Endometrial microvascular endothelial cells (primary cell): Measurements from ENCODE around the gene SDR9C7. TPM values are rescaled to one million over a fixed set of nuclear protein-coding genes. Genes with fewer than 3 reads are reported as not detected.
"Not testable (repeated sequence)": the region's sequence is repeated elsewhere in the genome, so short reads cannot be mapped to it uniquely, and the experiment has no call there.

Source experiments
- in situ Hi-C: cut with HindIII; loops from 2 replicates; pipeline ENCODE4 v1.10.0; 2017; ENCODE audit warnings: low sequenced_read_pairs, low pct_unique_long_range_greater_than_20kb; ENCODE audit errors: inconsistent ontology term
- total RNA-seq: library from RNA; depleted of rRNA; stranded (reverse); fragments of >200 nt; gene quantifications from one replicate; pipeline ENCODE4 v1.2.3, GENCODE V29; 2015; ENCODE audit errors: inconsistent ontology term

Gene SDR9C7
- total RNA-seq, 1 donor from 2014 or later = not detected

- in situ Hi-C loops = no loop called here
These were observed 6.9 kb downstream of the SDR9C7 start for GRCh38 chr12:56927281-56927680.

GRCh38 chr12:56922031-56922430, 12.2 kb downstream of the SDR9C7 start:
- in situ Hi-C loops = no loop called here

- in situ Hi-C loops = no loop called here
These were observed 12.9 kb downstream of the SDR9C7 start for GRCh38 chr12:56921346-56921745.

- in situ Hi-C loops = not testable (repeated sequence)
These were observed 16.1 kb downstream of the SDR9C7 start for GRCh38 chr12:56918139-56918538.

GRCh38 chr12:56916996-56917333, 17.2 kb downstream of the SDR9C7 start:
- in situ Hi-C loops = no loop called here

- in situ Hi-C loops = no loop called here
These were observed 17.8 kb downstream of the SDR9C7 start for GRCh38 chr12:56916296-56916995.

GRCh38 chr12:56914724-56915123, 19.5 kb downstream of the SDR9C7 start:
- in situ Hi-C loops = no loop called here

GRCh38 chr12:56914256-56914655, 20.0 kb downstream of the SDR9C7 start:
- in situ Hi-C loops = no loop called here

GRCh38 chr12:56909403-56909802, 24.8 kb downstream of the SDR9C7 start:
- in situ Hi-C loops = not testable (repeated sequence)

- in situ Hi-C loops = no loop called here
These were observed 26.1 kb downstream of the SDR9C7 start for GRCh38 chr12:56908136-56908535.

GRCh38 chr12:56905852-56906251, 28.4 kb downstream of the SDR9C7 start:
- in situ Hi-C loops = no loop called here

- in situ Hi-C loops = no loop called here
These were observed 30.8 kb downstream of the SDR9C7 start for GRCh38 chr12:56903374-56903773.

- in situ Hi-C loops = not testable (repeated sequence)
These were observed 32.9 kb downstream of the SDR9C7 start for GRCh38 chr12:56901313-56901712.

- in situ Hi-C loops = no loop called here
These were observed 33.6 kb downstream of the SDR9C7 start for GRCh38 chr12:56900583-56900982.

GRCh38 chr12:56898938-56899337, 35.3 kb downstream of the SDR9C7 start:
- in situ Hi-C loops = no loop called here

GRCh38 chr12:56897844-56898361, 36.3 kb downstream of the SDR9C7 start:
- in situ Hi-C loops = no loop called here

- in situ Hi-C loops = no loop called here
These were observed 38.1 kb downstream of the SDR9C7 start for GRCh38 chr12:56896082-56896481.

GRCh38 chr12:56894698-56895368, 39.4 kb downstream of the SDR9C7 start:
- in situ Hi-C loops = no loop called here

GRCh38 chr12:56891885-56892284, 42.3 kb downstream of the SDR9C7 start:
- in situ Hi-C loops = not testable (repeated sequence)

GRCh38 chr12:56886319-56886718, 47.9 kb downstream of the SDR9C7 start:
- in situ Hi-C loops = no loop called here
